Measurements from ENCODE around the gene BRDT.

BRDT gene

GRCh38 chr1:91949356-91949699 is at the start of gene BRDT:
Gene BRDT, plus strand, starts transcription at chr1:91949401. Its CDS starts 13,354 bp downstream, at chr1:91962755.
- DNase-seq = no peak

GRCh38 chr1:91900562-91900961 is 48.6 kb upstream of the BRDT start:
- no peak for DNase-seq

GRCh38 chr1:91901231-91901630 is 48.0 kb upstream of the BRDT start:
- no peak for DNase-seq

- no peak for DNase-seq
Measured at GRCh38 chr1:91912266-91912665, 36.9 kb upstream of the BRDT start.

GRCh38 chr1:91913018-91913417 is 36.2 kb upstream of the BRDT start:
- DNase-seq = no peak

- no peak for DNase-seq
Measured at GRCh38 chr1:91916046-91916445, 33.2 kb upstream of the BRDT start.

- DNase-seq = no peak
Measured at GRCh38 chr1:91916811-91917460, 32.3 kb upstream of the BRDT start.

- DNase-seq = no peak
Measured at GRCh38 chr1:91919962-91920361, 29.2 kb upstream of the BRDT start.

GRCh38 chr1:91924146-91924545 is 25.1 kb upstream of the BRDT start:
- DNase-seq = no peak

GRCh38 chr1:91925644-91926435 is 23.4 kb upstream of the BRDT start:
- DNase-seq = no peak

- DNase-seq = no peak
Measured at GRCh38 chr1:91928026-91928425, 21.2 kb upstream of the BRDT start.

- DNase-seq = no peak
Measured at GRCh38 chr1:91929250-91929649, 20.0 kb upstream of the BRDT start.

GRCh38 chr1:91937613-91938012 is 11.6 kb upstream of the BRDT start:
- no peak for DNase-seq

GRCh38 chr1:91940496-91940895 is 8.7 kb upstream of the BRDT start:
- no peak for DNase-seq

- no peak for DNase-seq
Measured at GRCh38 chr1:91944087-91944486, 5.1 kb upstream of the BRDT start.

- no peak for DNase-seq
Measured at GRCh38 chr1:91948097-91948496, 1.1 kb upstream of the BRDT start.

GRCh38 chr1:91948501-91949355 is 473 bp upstream of the BRDT start:
- peak; percentile 58 for DNase-seq

- DNase-seq = no peak
Measured at GRCh38 chr1:91952187-91952586, 3.0 kb downstream of the BRDT start.

- no peak for DNase-seq
Measured at GRCh38 chr1:91958926-91959325, 9.7 kb downstream of the BRDT start.

GRCh38 chr1:91968334-91968733 is 19.1 kb downstream of the BRDT start:
- no peak for DNase-seq

- DNase-seq = no peak
Measured at GRCh38 chr1:91979383-91979782, 30.2 kb downstream of the BRDT start.

GRCh38 chr1:91980663-91981062 is 31.5 kb downstream of the BRDT start:
- no peak for DNase-seq

GRCh38 chr1:91981996-91982609 is 32.9 kb downstream of the BRDT start:
- no peak for DNase-seq

Measured in CD4-positive, alpha-beta T cell treated with Interleukin-15 for 1 hour (primary cell).